GM19035 (cell line): ENCODE measurements around the gene KIF5C.
"Not testable (repeated sequence)": the region's sequence is repeated elsewhere in the genome, so short reads cannot be mapped to it uniquely, and the experiment has no call there.

Experiments used
- ATAC-seq: cut with Tn5 transposase; IDR thresholded peaks from one replicate; pipeline ENCODE4 v1.9.1; 2021; ENCODE audit not compliant: unreplicated experiment

The KIF5C gene

DNA sequence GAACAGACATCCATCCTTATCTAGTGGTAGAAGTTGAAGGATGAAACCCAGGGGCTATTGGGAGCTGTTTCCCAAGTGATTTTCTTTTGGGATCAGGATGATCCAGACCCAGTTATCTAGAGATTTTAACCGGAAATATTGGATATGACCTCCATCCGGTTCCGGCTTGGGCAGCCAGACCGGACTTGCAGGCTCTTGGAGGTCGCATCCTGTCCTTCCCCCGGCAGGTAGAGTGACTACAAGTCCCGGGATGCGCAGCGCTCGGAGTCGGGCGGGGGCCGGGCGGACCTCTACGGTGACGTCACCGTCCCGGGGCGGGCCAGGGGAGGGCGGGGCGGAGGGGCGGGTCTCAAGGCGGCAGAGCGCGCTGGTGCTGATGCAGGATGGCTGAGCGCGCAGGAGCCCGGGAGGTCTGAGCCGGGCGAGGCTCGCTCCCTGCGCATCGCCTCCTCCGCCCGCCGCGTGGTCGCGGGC, at the start of gene KIF5C:
Gene KIF5C, plus strand, starts transcription at position 360 of the 474 bp plus-strand sequence. CDS start 391 bp downstream, outside the sequence.
- ATAC-seq = peak; percentile 97

DNA sequence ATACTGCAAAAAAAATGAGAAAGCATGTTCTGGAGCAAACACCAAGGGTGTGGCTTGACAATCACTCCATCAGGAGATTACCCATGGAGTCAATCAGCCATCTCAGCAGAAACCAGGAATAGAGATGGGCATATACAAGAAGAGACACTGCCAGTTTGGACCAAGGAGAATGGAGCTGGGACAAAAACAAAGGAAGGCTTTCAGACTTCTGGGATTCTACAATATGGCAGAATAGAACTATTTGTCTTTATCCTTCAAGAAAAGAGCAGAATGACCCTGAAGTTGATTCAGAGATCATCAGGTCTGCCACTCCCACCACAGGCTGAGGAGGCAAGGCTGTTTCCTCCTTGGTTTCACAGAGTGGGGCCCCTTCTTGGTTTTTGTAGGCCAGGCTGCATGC, 48.2 kb upstream of the KIF5C start:
- ATAC-seq = no peak

DNA sequence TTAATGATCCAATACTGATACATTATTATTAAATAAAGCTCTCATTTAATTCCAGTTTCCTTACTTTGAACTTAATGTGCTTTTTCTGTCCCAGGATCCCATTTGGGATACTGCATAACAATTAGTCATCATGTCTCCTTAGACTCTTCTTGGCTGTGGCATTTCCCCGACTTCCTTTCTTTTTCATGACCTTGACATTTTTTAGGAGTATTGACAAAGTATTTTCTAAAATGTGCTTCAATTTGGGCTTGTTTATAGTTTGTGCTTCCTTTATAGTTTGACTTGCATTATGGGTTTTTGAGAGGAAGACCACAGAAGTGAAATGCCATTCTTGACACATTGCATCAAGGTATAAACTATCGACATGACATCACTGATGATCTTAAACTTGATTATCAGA, 46.1 kb upstream of the KIF5C start:
- ATAC-seq = no peak

DNA sequence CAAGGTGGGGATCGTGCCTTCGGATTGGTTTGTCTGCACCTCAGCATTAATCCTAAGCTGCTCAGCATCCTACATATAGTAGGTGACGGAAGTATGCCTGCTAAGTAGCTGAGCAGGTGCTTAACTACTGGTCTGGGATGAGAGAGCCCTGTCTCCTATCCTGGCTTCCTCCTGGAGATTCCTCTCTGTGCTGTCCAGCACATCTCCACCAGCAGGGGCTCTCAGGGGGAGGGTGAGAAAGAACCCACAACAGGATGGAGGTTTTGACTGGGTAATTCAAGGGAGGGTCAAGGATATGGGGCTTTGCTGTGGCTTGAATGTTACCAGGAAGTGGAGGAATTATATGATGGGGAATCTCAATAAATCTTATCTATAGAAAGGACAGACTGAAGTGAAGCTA, 45.4 kb upstream of the KIF5C start:
- no peak for ATAC-seq

DNA sequence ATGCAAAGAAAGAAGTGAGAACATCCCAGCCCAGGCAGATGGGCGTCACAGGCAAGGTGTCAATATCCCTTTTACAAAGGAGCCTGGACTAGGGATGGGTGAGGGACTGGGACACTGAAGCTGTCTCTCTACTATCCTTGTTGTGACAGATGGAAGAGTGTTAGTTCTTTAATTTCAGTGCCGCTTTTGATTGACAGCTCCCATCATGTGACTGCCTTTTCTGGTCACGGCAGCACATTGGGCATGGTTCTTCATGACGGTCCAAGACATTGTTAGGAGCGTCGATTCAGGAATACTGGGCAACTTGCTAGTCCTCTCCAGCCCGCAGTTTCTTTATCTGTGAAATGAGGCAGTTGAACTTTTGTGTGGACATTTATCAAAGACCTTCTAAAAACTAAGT, 42.4 kb upstream of the KIF5C start:
- no peak for ATAC-seq

DNA sequence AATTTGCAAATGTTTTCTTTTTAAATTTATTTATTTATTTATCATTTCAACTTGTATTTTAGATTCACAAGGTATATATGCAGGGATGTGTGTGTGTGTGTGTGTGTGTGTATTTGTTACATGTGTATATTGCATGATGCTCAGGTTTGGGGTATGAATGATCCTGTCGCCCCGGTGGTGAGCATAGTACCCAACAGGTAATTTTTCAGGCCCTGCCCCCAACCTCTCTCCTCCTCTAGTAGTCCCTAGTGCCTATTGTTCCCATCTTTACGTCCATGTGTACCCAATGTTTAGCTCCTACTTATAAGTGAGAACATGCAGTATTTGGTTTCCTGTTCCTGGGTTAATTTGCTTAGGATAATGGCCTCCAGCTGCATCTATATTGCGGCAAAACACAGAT, 33.0 kb upstream of the KIF5C start:
- ATAC-seq = no peak

DNA sequence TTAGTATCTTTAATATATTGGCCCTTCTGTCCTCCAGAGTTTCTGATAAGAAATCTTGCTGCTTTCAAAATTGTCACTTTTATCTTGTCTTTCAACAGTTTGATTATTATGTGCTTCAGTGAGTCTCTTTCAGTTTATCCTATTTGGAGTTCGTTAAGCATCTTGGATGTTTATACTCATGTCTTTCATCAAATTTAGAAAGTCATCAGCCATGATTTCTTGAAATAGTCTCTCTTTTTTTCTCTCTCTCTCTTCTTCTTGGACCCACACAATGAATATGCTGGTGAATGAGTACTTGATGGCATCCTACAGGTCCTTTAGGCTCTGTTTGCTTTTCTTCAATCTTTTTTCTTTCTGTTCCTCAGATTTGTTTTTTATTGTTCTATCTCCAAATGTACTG, 26.9 kb upstream of the KIF5C start:
- ATAC-seq = no peak

DNA sequence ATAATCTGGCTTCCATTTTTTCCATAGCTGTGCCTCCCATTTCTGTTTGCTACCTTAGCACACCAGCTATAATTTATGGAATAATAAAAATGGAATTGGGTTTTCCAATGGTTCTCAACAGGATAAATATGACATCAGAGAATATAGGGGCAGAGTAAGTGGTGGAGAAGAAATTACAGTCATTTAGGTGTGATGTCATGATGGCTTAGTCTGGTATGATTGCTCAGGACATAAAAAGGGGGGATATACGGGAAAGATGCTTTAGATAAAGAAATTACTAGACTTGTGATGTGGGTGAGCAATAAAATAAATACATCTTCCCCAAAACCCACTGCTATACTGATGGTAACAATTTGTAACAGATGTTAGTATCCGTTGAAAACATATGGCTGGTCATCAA, 21.6 kb upstream of the KIF5C start:
- ATAC-seq = no peak

DNA sequence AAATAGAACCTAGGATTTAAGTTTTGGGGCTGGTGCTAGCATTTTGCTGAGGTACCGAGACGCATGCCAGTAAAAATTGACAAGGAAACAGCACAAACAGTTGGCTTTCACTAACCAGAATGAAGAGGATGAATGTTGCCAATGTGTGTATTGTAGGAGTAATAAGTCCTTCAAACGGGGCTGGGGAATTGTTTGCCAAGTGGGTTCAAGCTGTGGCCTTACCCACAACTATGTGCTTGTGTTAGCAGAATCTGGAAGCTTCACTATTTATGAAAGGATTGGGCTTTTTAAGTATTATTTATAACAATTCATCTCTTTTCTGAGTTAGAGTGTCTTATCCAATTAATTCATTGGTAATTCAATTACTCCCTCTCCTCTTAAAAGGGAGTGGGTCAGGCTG, 15.0 kb upstream of the KIF5C start:
- no peak for ATAC-seq

DNA sequence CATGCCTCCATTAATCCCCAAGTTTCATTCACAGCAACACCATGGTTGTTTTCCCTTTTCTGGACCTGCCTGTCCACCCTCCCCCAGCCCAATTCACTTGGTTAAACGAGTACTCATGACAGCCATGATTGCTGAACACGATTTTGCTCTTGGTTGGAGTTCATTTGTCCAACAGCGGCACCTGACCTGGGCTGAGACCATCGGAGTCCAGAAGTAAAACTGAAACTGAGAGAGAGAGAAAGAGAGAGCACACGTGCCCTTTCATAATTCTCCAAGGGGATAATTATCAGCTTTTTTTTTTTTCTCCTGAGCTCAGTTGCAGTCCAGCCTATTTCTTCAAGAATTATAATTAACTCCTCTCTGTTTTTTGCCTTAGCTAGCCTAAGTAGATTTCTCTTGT, 13.7 kb upstream of the KIF5C start:
- no peak for ATAC-seq

DNA sequence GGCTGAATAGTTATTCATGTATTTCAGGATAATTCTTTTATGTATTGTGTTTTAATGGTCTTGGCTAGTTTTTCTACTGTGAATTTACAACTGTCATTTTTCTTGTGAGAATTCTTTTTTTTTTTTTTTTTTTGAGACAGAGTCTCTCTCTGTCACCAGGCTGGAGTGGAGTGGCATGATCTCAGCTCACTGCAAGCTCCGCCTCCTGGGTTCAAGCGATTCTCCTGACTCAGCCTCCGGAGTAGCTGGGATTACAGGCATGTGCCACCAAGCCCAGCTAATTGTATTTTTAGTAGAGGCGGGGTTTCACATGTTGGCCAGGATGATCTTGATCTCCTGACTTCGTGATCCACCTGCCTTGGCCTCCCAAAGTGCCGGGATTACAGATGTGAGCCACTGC, 12.5 kb upstream of the KIF5C start:
- not testable (repeated sequence) for ATAC-seq

DNA sequence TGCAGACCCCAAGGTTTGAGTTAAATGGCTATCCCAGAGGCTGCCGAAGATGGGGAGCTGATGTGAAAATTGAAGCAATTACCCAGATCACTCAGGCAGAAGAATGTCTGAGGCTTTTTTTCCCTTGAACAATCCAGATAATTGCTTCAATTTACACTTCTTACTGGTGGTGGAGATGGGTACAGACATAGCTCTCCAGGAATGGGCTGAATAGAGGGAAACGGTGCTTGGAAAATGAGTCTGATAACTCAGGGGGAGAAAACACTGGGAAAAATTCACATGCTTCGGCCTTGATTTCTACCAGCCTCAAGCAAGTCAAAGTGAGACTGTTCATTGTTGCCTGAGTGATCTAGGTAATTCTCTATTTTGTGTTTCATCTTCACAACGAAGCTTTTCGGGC, 9.5 kb upstream of the KIF5C start:
- ATAC-seq = no peak

DNA sequence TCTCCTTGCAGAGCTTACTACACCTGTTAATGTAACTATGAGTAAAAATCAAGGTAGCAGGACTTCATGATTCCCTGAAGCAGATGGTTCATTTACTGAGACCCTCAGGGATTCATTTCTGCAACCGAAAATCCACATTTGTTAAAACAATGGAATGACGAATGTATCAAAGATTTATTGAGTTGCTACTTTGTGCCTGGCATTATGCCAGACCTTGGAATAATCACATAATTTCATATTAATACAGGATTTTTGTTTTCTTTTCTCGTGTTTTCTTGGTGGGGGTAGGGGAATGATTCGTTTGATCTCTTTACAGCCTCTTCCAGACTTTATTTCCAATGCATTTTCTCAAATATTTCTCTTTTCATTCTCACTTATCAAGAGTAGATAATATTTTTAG, 8.9 kb upstream of the KIF5C start:
- ATAC-seq = no peak

DNA sequence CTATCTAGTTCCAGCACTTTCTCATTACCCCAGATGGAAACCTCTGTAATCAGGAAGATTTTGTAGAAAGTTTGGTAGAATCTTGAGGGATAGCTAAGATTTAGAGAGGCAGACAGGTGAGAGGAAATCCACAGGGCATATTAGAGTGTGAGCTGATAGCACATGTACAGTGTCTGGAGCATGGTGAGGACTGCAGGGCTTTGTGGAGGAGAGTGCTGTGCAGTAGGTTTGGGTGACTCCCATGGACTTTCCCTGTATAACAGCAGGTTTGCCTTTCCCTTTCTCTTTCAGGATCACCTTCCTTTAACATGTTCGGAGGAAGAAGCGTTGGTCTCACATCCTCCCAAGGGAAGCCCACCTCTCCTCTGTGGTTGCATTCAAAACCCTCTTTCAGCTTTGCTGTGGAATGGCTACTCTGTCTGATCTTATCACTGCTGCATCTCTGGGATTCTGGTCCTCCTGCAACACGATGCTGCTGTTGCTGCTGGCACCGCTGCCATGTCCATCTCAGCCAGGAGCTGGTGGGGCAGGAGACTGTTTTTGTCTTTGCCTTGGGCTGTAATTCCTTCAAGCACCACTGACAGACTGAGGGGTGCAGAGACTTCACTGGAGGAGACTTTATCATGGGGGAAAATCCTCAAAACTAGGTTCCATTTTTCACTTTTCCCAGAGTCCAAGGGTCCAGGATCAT, 7.8 kb upstream of the KIF5C start:
- no peak for ATAC-seq

DNA sequence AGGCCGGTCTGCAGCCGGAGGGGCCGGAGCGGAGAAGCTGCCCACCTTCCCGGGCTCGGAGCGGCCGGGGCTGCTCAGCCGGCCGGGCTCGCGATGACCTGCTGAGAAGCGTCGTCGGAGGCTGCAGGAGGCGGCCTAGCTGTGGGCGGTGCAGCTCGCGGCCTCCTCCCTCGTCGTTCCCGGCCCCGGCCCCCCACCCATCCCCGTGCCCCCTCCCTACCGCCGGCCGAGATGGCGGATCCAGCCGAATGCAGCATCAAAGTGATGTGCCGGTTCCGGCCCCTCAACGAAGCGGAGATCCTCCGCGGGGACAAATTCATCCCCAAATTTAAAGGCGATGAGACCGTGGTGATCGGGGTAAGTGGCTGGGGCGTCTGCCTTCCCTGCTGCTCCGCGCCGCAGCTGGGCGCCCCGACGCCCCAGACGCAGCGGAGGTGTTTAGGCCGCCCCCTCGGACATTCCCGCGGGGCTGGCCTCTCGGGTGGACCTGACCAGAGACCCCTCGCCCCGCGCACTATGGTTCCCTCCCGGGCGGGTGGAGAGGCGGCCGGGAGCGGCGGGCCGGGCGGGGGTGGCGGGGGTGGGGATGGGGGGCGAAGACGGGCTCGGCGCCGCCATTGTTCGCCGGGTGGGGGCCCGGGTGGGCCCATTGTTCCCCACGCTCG, 492 bp downstream of the KIF5C start:
- peak; percentile 35 for ATAC-seq

DNA sequence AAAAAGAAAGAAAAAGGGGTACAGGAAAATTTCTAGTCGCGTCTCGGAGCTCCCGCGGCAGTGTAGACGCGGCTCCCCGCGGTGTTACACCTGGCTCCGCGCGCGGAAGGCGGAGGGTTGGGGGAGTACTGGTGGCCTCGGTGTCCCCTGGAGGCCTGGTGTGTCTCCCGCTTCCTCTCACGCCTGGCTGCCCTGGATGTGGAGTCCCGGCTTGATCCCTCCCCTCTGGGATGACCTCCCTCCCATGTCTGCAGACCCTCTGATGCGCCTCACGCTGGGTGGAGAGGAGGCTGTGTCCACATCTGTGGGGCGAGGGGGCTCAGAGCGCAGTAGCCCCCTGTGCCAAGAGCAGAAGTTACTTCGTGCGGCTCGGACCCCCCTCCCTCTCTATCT, 1.2 kb downstream of the KIF5C start:
- ATAC-seq = no peak

DNA sequence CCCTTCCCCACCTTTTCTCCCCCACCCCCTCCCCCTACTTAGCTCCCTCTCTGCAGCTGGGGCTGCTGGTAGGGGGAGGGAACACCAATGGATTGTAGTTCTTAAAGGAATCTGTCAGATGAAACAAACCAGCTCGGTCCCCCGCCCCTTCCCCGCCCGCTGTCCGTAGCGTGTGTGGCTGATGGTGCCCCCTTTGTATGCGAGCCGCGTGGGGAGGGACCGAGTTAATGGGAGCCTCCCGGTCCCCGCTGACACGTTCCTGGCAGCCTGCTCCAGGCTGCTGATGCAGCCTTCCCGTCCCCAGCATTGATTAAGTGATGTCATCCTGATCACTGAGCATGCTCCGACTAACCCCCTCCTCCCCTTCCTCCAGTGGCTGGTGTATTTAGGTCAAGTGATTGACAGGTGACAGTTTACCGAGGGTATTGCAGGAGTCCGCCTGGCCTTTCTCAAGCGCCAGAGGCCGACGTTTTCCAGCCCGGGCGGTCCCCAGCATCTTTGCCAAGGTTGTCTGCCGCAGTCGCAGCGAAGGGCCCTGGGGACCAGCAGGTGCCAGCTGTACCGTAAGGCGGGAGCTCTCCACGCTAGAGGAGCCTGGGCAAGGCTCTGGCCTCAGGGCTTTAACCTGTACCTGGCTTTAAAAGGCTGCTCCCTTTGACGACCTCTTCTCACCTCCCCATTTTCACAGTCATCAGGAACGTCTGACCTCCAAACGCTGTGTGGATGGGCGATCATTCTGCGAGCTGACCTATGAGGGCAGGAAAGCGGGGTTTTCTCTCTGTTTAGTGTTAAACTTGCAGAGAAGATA, 1.8 kb downstream of the KIF5C start:
- ATAC-seq = no peak

DNA sequence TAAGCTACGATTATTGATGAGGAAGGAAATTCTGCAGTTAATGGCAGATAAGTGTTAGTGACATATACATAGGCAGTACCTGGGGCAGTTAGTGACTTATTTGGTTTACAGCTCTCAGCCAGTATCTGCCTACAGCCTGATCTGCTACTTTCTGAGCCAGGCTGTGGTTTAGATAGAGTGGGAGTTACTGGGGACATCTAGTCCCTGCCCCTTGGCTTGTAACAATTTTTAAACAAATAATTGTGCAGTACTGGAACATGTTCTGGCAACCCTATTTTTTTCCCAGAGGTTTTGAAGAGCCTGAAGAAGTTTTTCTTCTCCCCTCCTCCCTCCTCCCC, 2.3 kb downstream of the KIF5C start:
- no peak for ATAC-seq

DNA sequence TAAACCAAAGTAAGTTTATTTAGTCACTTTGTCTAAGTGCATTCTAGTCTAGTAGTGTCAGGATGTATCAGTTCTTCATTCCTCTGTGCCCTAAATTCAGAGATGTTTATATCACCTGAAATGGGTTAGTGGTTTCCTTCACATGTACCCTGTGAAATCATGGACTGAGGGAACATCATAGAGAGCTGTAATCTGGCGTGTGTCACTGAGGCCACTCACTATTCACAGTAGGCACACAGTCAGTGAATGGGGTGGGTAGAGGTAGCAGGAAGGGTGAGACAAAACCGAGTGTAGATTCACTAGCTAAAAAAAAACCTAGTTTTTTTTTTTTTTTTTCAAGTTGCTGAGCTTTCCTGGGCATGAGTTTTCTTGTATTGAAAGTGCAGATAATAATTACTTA, 5.6 kb downstream of the KIF5C start:
- no peak for ATAC-seq

DNA sequence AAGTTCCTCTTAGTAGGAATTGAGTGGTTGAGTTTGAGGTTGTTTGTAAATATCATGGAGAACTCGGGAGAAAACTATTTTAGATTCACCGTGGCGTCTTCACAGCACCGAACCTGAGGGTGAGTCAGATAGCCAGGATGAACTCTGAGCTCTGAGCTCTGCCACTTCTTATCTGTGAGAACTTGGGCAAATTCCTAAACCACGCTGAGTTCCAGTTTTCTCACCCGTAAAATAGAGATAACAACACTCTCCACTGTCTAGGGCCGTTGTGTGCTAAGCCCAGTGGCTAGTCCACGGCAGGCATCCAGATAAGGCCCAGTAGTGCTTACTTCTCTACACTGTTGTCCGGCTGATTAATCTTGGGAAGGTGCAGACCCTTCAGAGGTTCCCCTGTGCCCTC, 7.0 kb downstream of the KIF5C start:
- no peak for ATAC-seq

DNA sequence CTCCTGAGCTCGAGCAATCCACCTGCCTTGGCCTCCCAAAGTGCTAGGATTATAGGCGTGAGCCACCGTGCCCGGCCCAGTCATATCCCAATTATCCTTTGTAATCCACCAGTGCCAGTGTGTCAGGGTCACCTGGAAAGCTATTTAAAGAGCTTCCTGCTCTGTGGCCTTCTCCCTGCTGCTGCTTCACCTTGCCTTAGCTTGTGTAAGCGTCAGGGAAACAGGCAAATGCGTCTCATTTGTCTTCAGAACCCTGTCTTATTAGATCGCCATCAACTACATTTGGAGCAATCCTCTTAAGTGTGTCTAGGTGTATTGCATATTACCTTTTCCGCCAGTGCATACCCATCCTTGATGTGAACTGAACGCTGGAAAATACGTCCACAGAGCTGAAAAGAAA, 10.2 kb downstream of the KIF5C start:
- no peak for ATAC-seq

DNA sequence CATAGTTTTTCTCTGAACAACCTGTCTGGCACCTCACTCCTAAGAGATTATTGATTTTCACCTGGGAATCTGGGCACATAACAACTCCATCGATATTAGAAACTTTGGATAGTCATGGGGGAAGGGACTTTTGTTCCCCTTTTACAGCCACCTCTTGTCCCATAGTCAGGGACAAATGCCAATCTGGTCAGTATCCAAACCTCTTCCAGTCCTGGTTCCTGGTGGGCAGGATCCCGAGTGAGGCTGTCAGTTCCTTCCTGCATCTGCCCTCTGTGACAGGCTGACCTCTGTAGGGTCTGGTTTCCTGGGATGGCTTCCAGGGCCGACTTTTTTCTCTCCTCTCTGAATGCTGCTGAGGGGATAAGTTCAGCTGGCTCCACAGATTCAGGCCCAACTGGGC, 11.0 kb downstream of the KIF5C start:
- no peak for ATAC-seq
